K562 (cell line): ENCODE results near the gene CLIC1. TPM values are rescaled to one million over a fixed set of nuclear protein-coding genes. Genes with fewer than 3 reads are reported as not detected.

Experiments used
- BACH1 ChIP-seq: fragments of 200-800 bp; sonication (Bioruptor generic); IDR thresholded peaks from 2 replicates; pipeline ENCODE4 v1.6.1; 2016; ENCODE audit warnings: missing genetic modification characterization, missing compliant biosample characterization
- CEBPG ChIP-seq, 3 experiments: fragments of 200-800 bp in 1 of 3; sonication (Bioruptor generic) in 1 of 3; sonication (generic) in 1 of 3; formaldehyde crosslinking in 1 of 3; IDR thresholded peaks in 2 of 3; conservative IDR thresholded peaks in 1 of 3; 2 replicates each; pipeline versions ENCODE4 v1.6.1 to v1.8.0; 2016 to 2022; ENCODE audit warnings: missing compliant biosample characterization in 2 of 3, missing genetic modification characterization in 2 of 3, mild to moderate bottlenecking in 1 of 3, missing genetic modification reagents in 1 of 3
- ETS1 ChIP-seq: conservative IDR thresholded peaks from 2 replicates; pipeline ENCODE4 v1.6.1; 2011; ENCODE audit warnings: low read depth, mild to moderate bottlenecking, low read length; ENCODE audit not compliant: control insufficient read depth
- MEF2D ChIP-seq: conservative IDR thresholded peaks from 2 replicates; pipeline ENCODE4 v1.6.1; 2016; ENCODE audit warnings: low read depth, missing genetic modification characterization, missing compliant biosample characterization
- NFIC ChIP-seq: fragments of 450-650 bp; IDR thresholded peaks from 2 replicates; pipeline ENCODE4 v1.6.1; 2017; ENCODE audit warnings: mild to moderate bottlenecking, inconsistent platforms
- NR3C1 ChIP-seq: sonication (generic); formaldehyde crosslinking; IDR thresholded peaks from 2 replicates; pipeline ENCODE4 v1.8.1; 2022; ENCODE audit warnings: missing genetic modification reagents
- PPARD ChIP-seq: fragments of 250-450 bp; sonication (Bioruptor Pico); IDR thresholded peaks from 2 replicates; pipeline ENCODE4 v1.8.0; 2022; ENCODE audit warnings: inconsistent platforms, mild to moderate bottlenecking, moderate library complexity
- RHOXF2B ChIP-seq: fragments of 250-450 bp; sonication (Bioruptor Pico); conservative IDR thresholded peaks from 2 replicates; pipeline ENCODE4 v1.5.1; 2021
- RUNX1 ChIP-seq: sonication (generic); IDR thresholded peaks from 2 replicates; pipeline ENCODE4 v1.6.1; 2016; ENCODE audit warnings: antibody characterized with exemption, low read depth
- STAT6 ChIP-seq: sonication (generic); formaldehyde crosslinking; IDR thresholded peaks from 2 replicates; pipeline ENCODE4 v1.8.1; 2023; ENCODE audit warnings: mild to moderate bottlenecking, missing genetic modification reagents
- TEAD4 ChIP-seq, 2 experiments: sonication (generic) in 1 of 2; formaldehyde crosslinking in 1 of 2; IDR thresholded peaks; 2 replicates each; pipeline versions ENCODE4 v1.6.1 to v1.8.0; 2012 to 2022; ENCODE audit warnings: borderline replicate concordance in 1 of 2, inconsistent platforms in 1 of 2, low read length in 1 of 2, mild to moderate bottlenecking in 1 of 2, missing genetic modification reagents in 1 of 2
- THAP12 ChIP-seq: fragments of 250-450 bp; sonication (Bioruptor Pico); IDR thresholded peaks from 2 replicates; pipeline ENCODE4 v1.9.0; 2021; ENCODE audit warnings: mild to moderate bottlenecking, inconsistent platforms
- ZFP91 ChIP-seq: sonication (generic); formaldehyde crosslinking; IDR thresholded peaks from 2 replicates; pipeline ENCODE4 v1.8.0; 2022; ENCODE audit warnings: mild to moderate bottlenecking, missing genetic modification reagents
- ZNF280A ChIP-seq: fragments of 450-650 bp; IDR thresholded peaks from 2 replicates; pipeline ENCODE4 v1.6.1; 2018; ENCODE audit warnings: mild to moderate bottlenecking, low read depth; ENCODE audit not compliant: partially characterized antibody
- ZNF431 ChIP-seq: sonication (generic); formaldehyde crosslinking; IDR thresholded peaks from 2 replicates; pipeline ENCODE4 v1.8.0; 2022; ENCODE audit warnings: mild to moderate bottlenecking, missing genetic modification reagents
- polyA plus RNA-seq, 8 experiments: library from polyadenylated mRNA; depleted of rRNA in 4 of 8; stranded (reverse) in 5 of 8; unstranded in 3 of 8; fragments of >200 nt; fragmentation: Nextera tagmentation in 2 of 8; fragmentation: Illumina TruSeq in 1 of 8; extraction: Ambion mirVana in 2 of 8; extraction: Trizol in 1 of 8; gene quantifications; 2 replicates each; pipeline versions ENCODE4 v1.2.1 to v1.2.3, GENCODE V29; 2011 to 2014; ENCODE audit warnings: inconsistent platforms in 1 of 8, missing spikeins in 1 of 8
- total RNA-seq, 7 experiments: library from RNA; depleted of rRNA in 6 of 7; stranded (reverse); fragments of >200 nt in 6 of 7; fragmentation: Illumina TruSeq in 2 of 7; extraction: Trizol in 2 of 7; gene quantifications; 2 replicates each; pipeline versions ENCODE4 v1.2.1 to v1.2.3, GENCODE V29; 2011 to 2021; ENCODE audit warnings: low replicate concordance in 1 of 7

The CLIC1 gene
- total and polyA plus RNA-seq, 9 of the 15 experiments (the other 6 are each of a cell fraction or from before 2014, with no cell fraction given) = 1,267 to 2,419 (median 1,808) TPM

- TF ChIP-seq PPARD (CRISPR knock-in tag) (no peak), NR3C1 (CRISPR knock-in tag) (peak; percentile 57), RUNX1 (peak; percentile 45; the same call in 1 of the 2 replicates), ZFP91 (CRISPR knock-in tag) (0 out of 2 replicates have a peak, but pooled peaks have one; percentile 22), NFIC (no peak), ZNF280A (no peak), MEF2D (no peak), BACH1 (tag) (no peak), ZNF431 (no peak), ETS1 (no peak), STAT6 (CRISPR knock-in tag) (peak; percentile 19), THAP12 (CRISPR knock-in tag) (no peak), RHOXF2B (CRISPR knock-in tag) (no peak), CEBPG (CRISPR knock-in tag; IDR thresholded peaks at IDR 0.05) (0 out of 2 replicates have a peak, but pooled peaks have one; percentile 13), CEBPG (tag; conservative IDR thresholded peaks at IDR 0.05 in 1 of 2, IDR thresholded peaks at IDR 0.05 in 1 of 2) (no peak), TEAD4 (IDR thresholded peaks at IDR 0.05; ENCODE audit: low read length) (no peak), TEAD4 (CRISPR knock-in tag; IDR thresholded peaks at IDR 0.05; ENCODE audit: borderline replicate concordance) (0 out of 2 replicates have a peak, but pooled peaks have one; percentile 51)
These were observed 46.9 kb downstream of the CLIC1 start (continued) for GRCh38 chr6:31689249-31690110.
